HG03066 (cell line): Measurements from ENCODE around the gene FHOD1.

Experiments used
- ATAC-seq: cut with Tn5 transposase; IDR thresholded peaks from one replicate; pipeline ENCODE4 v1.9.1; 2021; ENCODE audit warnings: low read depth; ENCODE audit not compliant: unreplicated experiment

The FHOD1 gene

GRCh38 chr16:67277999-67278772 is 30.9 kb upstream of the FHOD1 start:
- ATAC-seq = no peak

- ATAC-seq = no peak
Measured at GRCh38 chr16:67277294-67277998, 30.2 kb upstream of the FHOD1 start.

GRCh38 chr16:67275321-67275720 is 28.0 kb upstream of the FHOD1 start:
- ATAC-seq = no peak

GRCh38 chr16:67271446-67271845 is 24.2 kb upstream of the FHOD1 start:
- ATAC-seq = no peak

- ATAC-seq = no peak
Measured at GRCh38 chr16:67270931-67271338, 23.7 kb upstream of the FHOD1 start.

GRCh38 chr16:67269766-67270165 is 22.5 kb upstream of the FHOD1 start:
- ATAC-seq = no peak

GRCh38 chr16:67268136-67268579 is 20.9 kb upstream of the FHOD1 start:
- no peak for ATAC-seq

- ATAC-seq = no peak
Measured at GRCh38 chr16:67265834-67266233, 18.6 kb upstream of the FHOD1 start.

- no peak for ATAC-seq
Measured at GRCh38 chr16:67264866-67265265, 17.6 kb upstream of the FHOD1 start.

- ATAC-seq = no peak
Measured at GRCh38 chr16:67264277-67264676, 17.0 kb upstream of the FHOD1 start.

GRCh38 chr16:67263201-67263600 is 15.9 kb upstream of the FHOD1 start:
- no peak for ATAC-seq

GRCh38 chr16:67260426-67261063 is 13.3 kb upstream of the FHOD1 start:
- no peak for ATAC-seq

GRCh38 chr16:67259705-67260104 is 12.4 kb upstream of the FHOD1 start:
- ATAC-seq = no peak

- no peak for ATAC-seq
Measured at GRCh38 chr16:67258161-67258835, 11.0 kb upstream of the FHOD1 start.

GRCh38 chr16:67257486-67258160 is 10.3 kb upstream of the FHOD1 start:
- no peak for ATAC-seq

- ATAC-seq = no peak
Measured at GRCh38 chr16:67256701-67257230, 9.5 kb upstream of the FHOD1 start.

GRCh38 chr16:67255553-67256221 is 8.4 kb upstream of the FHOD1 start:
- ATAC-seq = no peak

- no peak for ATAC-seq
Measured at GRCh38 chr16:67254801-67255552, 7.7 kb upstream of the FHOD1 start.
